WTC11 (cell line): Measurements from ENCODE around the gene BBS9.

ENCODE experiments used
- ATF3 ChIP-seq: sonication (generic); formaldehyde crosslinking; conservative IDR thresholded peaks from 2 replicates; pipeline ENCODE4 v1.8.1; 2022; ENCODE audit warnings: mild to moderate bottlenecking, missing genetic modification reagents
- CBFB ChIP-seq: sonication (generic); formaldehyde crosslinking; IDR thresholded peaks from 2 replicates; pipeline ENCODE4 v1.8.1; 2022; ENCODE audit warnings: mild to moderate bottlenecking, low read depth, missing genetic modification reagents
- ELF4 ChIP-seq: sonication (generic); formaldehyde crosslinking; IDR thresholded peaks from 2 replicates; pipeline ENCODE4 v1.8.1; 2022; ENCODE audit warnings: low read depth, mild to moderate bottlenecking, moderate library complexity, missing genetic modification reagents
- FOXJ3 ChIP-seq: sonication (generic); formaldehyde crosslinking; IDR thresholded peaks from 2 replicates; pipeline ENCODE4 v1.9.0; 2021; ENCODE audit warnings: missing genetic modification reagents, mild to moderate bottlenecking, borderline replicate concordance
- JUN ChIP-seq: sonication (generic); formaldehyde crosslinking; IDR thresholded peaks from 2 replicates; pipeline ENCODE4 v1.8.0; 2023; ENCODE audit warnings: mild to moderate bottlenecking, missing genetic modification reagents
- TCF7 ChIP-seq: sonication (generic); formaldehyde crosslinking; IDR thresholded peaks from 2 replicates; pipeline ENCODE4 v1.8.0; 2022; ENCODE audit warnings: mild to moderate bottlenecking, low read depth, missing genetic modification reagents, moderate library complexity
- TEAD4 ChIP-seq: sonication (generic); formaldehyde crosslinking; IDR thresholded peaks from 2 replicates; pipeline ENCODE4 v1.8.0; 2022; ENCODE audit warnings: mild to moderate bottlenecking, missing genetic modification reagents
- ZBTB43 ChIP-seq: sonication (generic); formaldehyde crosslinking; IDR thresholded peaks from 2 replicates; pipeline ENCODE4 v1.8.1; 2023; ENCODE audit warnings: mild to moderate bottlenecking, missing genetic modification reagents
- ZNF138 ChIP-seq: sonication (generic); formaldehyde crosslinking; conservative IDR thresholded peaks from 2 replicates; pipeline ENCODE4 v1.8.1; 2022; ENCODE audit warnings: mild to moderate bottlenecking, moderate library complexity, missing genetic modification reagents
- ZNF423 ChIP-seq: fragments of 250-450 bp; sonication (Bioruptor Pico); IDR thresholded peaks from 2 replicates; pipeline ENCODE4 v2.1.2; 2022; ENCODE audit warnings: mild to moderate bottlenecking, moderate library complexity
- TF ChIP-seq, protein P1 (sequence below): fragments of 200-600 bp; IDR thresholded peaks from 2 replicates; pipeline ENCODE4 v1.8.0; 2022; ENCODE audit warnings: antibody characterized with exemption

DNA sequence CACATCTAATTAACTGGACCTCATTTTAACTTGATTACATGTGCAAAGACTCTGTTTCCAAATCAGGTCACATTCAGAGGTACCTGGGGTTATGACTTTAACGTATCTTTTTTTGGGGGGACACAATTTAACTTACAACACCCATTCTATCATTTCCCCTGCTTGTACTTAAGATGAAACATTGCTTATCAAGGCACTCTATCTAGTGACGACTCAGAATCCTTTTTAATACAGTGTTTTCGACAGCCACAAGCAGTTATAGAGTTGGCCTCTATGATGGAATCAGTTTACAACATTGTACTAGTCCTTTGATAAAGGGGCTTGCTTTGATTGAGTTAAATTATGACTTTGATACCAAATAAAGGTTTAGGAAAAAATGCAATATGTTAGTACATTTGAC lies 22.7 kb downstream of the BBS9 start:
- TF ChIP-seq, protein P1, sequence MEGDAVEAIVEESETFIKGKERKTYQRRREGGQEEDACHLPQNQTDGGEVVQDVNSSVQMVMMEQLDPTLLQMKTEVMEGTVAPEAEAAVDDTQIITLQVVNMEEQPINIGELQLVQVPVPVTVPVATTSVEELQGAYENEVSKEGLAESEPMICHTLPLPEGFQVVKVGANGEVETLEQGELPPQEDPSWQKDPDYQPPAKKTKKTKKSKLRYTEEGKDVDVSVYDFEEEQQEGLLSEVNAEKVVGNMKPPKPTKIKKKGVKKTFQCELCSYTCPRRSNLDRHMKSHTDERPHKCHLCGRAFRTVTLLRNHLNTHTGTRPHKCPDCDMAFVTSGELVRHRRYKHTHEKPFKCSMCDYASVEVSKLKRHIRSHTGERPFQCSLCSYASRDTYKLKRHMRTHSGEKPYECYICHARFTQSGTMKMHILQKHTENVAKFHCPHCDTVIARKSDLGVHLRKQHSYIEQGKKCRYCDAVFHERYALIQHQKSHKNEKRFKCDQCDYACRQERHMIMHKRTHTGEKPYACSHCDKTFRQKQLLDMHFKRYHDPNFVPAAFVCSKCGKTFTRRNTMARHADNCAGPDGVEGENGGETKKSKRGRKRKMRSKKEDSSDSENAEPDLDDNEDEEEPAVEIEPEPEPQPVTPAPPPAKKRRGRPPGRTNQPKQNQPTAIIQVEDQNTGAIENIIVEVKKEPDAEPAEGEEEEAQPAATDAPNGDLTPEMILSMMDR = no peak
- TF ChIP-seq ZBTB43 (CRISPR knock-in tag) (no peak), TCF7 (CRISPR knock-in tag) (no peak), FOXJ3 (no peak), JUN (CRISPR knock-in tag) (no peak), ELF4 (CRISPR knock-in tag) (no peak), ZNF423 (CRISPR knock-in tag) (no peak), ZNF138 (no peak), TEAD4 (no peak), CBFB (CRISPR knock-in tag) (no peak), ATF3 (no peak)
